Measurements from ENCODE around the gene SDCCAG8.

- no peak for TF ChIP-seq CTCF (IDR thresholded peaks at IDR 0.05)
- TF ChIP-seq POLR2A (IDR thresholded peaks at IDR 0.05): no peak
- TF ChIP-seq POLR2AphosphoS5 (IDR thresholded peaks at IDR 0.05): no peak
Observed at GRCh38 chr1:243549108-243549507, 293.3 kb downstream of the SDCCAG8 start.
